Liver (tissue), 9 donors: Measurements from ENCODE around the gene ZMYM4. TPM values are rescaled to one million over a fixed set of nuclear protein-coding genes. Genes with fewer than 3 reads are reported as not detected.

ENCODE experiments used
- DNase-seq: peaks from one replicate; pipeline ENCODE4 v3.0.0-alpha.2; 2017; ENCODE audit warnings: low spot score
- H3K27ac ChIP-seq, 2 donors: one replicate each; pipeline ENCODE4 v1.7.0; 2013; ENCODE audit warnings: inconsistent platforms in 2 of 2, low read length in 2 of 2, control low read depth in 1 of 2, low read depth in 1 of 2, mild to moderate bottlenecking in 1 of 2
- H3K27me3 ChIP-seq, 4 donors: one replicate each; pipeline versions ENCODE4 v1.6.1 to v1.7.0; 2013; ENCODE audit warnings: low read length in 3 of 4, inconsistent platforms in 1 of 4, mild to moderate bottlenecking in 1 of 4, moderate library complexity in 1 of 4; ENCODE audit not compliant: control insufficient read depth in 4 of 4, insufficient read depth in 4 of 4
- H3K36me3 ChIP-seq, 4 donors: one replicate each; pipeline versions ENCODE4 v1.6.1 to v1.7.0; 2013; ENCODE audit warnings: low read length in 3 of 4, mild to moderate bottlenecking in 3 of 4, low read depth in 1 of 4, moderate library complexity in 1 of 4; ENCODE audit not compliant: control insufficient read depth in 4 of 4, insufficient read depth in 3 of 4
- H3K4me1 ChIP-seq, 4 donors: one replicate each; pipeline versions ENCODE4 v1.6.1 to v1.7.0; 2013; ENCODE audit warnings: low read length in 3 of 4, mild to moderate bottlenecking in 3 of 4, moderate library complexity in 1 of 4; ENCODE audit not compliant: control insufficient read depth in 4 of 4, insufficient read depth in 4 of 4
- H3K4me3 ChIP-seq, 3 donors: one replicate each; pipeline versions ENCODE4 v1.6.1 to v1.7.0; 2013; ENCODE audit warnings: low read length in 3 of 3, control low read depth in 1 of 3, low read depth in 1 of 3, mild to moderate bottlenecking in 1 of 3
- H3K9ac ChIP-seq, 2 donors: one replicate each; pipeline ENCODE4 v1.7.0; 2013; ENCODE audit warnings: low read length in 2 of 2, mild to moderate bottlenecking in 2 of 2, moderate library complexity in 2 of 2, control low read depth in 1 of 2, low read depth in 1 of 2
- H3K9me3 ChIP-seq, 4 donors: one replicate each; pipeline versions ENCODE4 v1.6.1 to v1.7.0; 2013; ENCODE audit warnings: low read length in 3 of 4; ENCODE audit not compliant: control insufficient read depth in 4 of 4
- CTCF ChIP-seq: fragments of 150-350 bp; IDR thresholded peaks from 2 replicates; pipeline ENCODE4 v1.5.1; 2017; ENCODE audit warnings: improper control_type of control experiment, low read depth, low read length; ENCODE audit not compliant: missing input control
- EGR1 ChIP-seq, 2 donors: IDR thresholded peaks; 2 replicates each; pipeline ENCODE4 v1.6.1; 2016 to 2018; ENCODE audit warnings: antibody characterized with exemption in 2 of 2, low read depth in 2 of 2
- FOXA1 ChIP-seq: IDR thresholded peaks from 2 replicates; pipeline ENCODE4 v1.6.1; 2016; ENCODE audit warnings: antibody characterized with exemption
- FOXA2 ChIP-seq: IDR thresholded peaks from 2 replicates; pipeline ENCODE4 v1.6.1; 2016; ENCODE audit warnings: antibody characterized with exemption
- GABPA ChIP-seq, 2 donors: IDR thresholded peaks in 1 of 2; conservative IDR thresholded peaks in 1 of 2; 2 replicates each; pipeline ENCODE4 v1.6.1; 2016; ENCODE audit warnings: antibody characterized with exemption in 2 of 2, mild to moderate bottlenecking in 1 of 2, moderate library complexity in 1 of 2
- HNF4G ChIP-seq: IDR thresholded peaks from 2 replicates; pipeline ENCODE4 v1.6.1; 2016; ENCODE audit warnings: antibody characterized with exemption
- NR2F2 ChIP-seq: IDR thresholded peaks from 2 replicates; pipeline ENCODE4 v1.6.1; 2016; ENCODE audit warnings: antibody characterized with exemption
- RAD21 ChIP-seq, 2 donors: IDR thresholded peaks; 2 replicates each; pipeline ENCODE4 v1.6.1; 2016; ENCODE audit warnings: antibody characterized with exemption in 2 of 2, mild to moderate bottlenecking in 2 of 2
- RXRA ChIP-seq, 2 donors: IDR thresholded peaks; 2 replicates each; pipeline ENCODE4 v1.6.1; 2017 to 2018; ENCODE audit warnings: antibody characterized with exemption in 2 of 2, mild to moderate bottlenecking in 1 of 2
- TAF1 ChIP-seq: conservative IDR thresholded peaks from 2 replicates; pipeline ENCODE4 v1.6.1; 2016; ENCODE audit warnings: antibody characterized with exemption, mild to moderate bottlenecking
- WGBS: extraction: QIAGEN DNeasy Blood & Tissue Kit; methylation state at CpG from one replicate; pipeline ENCODE4 v1.1.7; 2013; 5-methylcytosine and 5-hydroxymethylcytosine counted together
- polyA plus RNA-seq, 2 donors: library from polyadenylated mRNA; stranded (reverse) in 1 of 2; unstranded in 1 of 2; fragments of 200-250 nt in 1 of 2; fragments of >200 nt in 1 of 2; fragmentation: Nextera tagmentation in 1 of 2; extraction: Ambion mirVana in 1 of 2; gene quantifications; one replicate each; pipeline versions ENCODE4 v1.2.1 to v1.2.3, GENCODE V29; 2013 to 2015
- total RNA-seq, 2 donors: library from RNA; depleted of rRNA; stranded (reverse); fragments of >200 nt; gene quantifications; one replicate each; pipeline ENCODE4 v1.2.3, GENCODE V29; 2014
- TF ChIP-seq, protein P1 (sequence below): IDR thresholded peaks from 2 replicates; pipeline ENCODE4 v1.6.1; 2016; ENCODE audit warnings: antibody characterized with exemption
- TF ChIP-seq, protein P2 (sequence below): IDR thresholded peaks from 2 replicates; pipeline ENCODE4 v1.6.1; 2016; ENCODE audit warnings: antibody characterized with exemption
- donor health status: healthy.
- donor health status: healthy.
- donor health status: healthy.
- donor health status: healthy.
- donor health status: healthy.

The ZMYM4 gene
- total and polyA plus RNA-seq, 4 donors: 5.3 to 16.8 (median 10.5) TPM

DNA sequence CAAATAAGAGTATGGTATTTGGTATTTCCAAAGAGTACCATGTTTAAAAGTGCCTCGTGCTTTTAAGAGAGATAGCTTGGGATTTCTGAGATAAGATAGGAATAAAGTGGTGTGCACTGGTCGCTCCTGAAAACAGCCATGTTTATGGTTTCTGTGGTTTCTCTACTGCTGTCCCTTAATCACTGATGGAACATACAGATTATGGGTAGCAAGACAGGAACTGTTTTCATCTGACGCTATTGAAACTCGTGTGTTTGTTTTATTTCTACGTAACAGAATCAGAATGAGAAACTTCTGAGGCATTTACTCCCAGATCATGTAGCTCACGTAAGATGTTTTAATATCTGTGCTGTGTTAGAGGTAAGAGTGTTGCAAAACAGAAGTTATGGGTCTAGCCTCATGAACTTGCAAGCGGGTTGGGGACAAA is 162.7 kb downstream of the ZMYM4 start:
- Histone ChIP-seq H3K4me1 (no peaks in the 10 kb centered on the region), H3K27ac (no peak overlapping the region), H3K9me3 (no peaks in the 10 kb centered on the region), H3K27me3 (no peaks in the 10 kb centered on the region), H3K4me3 (no peak overlapping the region), H3K36me3 (peaks cover 0 to 39% (median 19%) of the 10 kb centered on the region in 4 donors), H3K9ac (no peak overlapping the region)
- 85% methylated on average over 7 of the region's 7 CpGs for WGBS
- no peak for DNase-seq
- TF ChIP-seq FOXA2 (no peak), GABPA (IDR thresholded peaks at IDR 0.05 in 1 of 2, conservative IDR thresholded peaks at IDR 0.05 in 1 of 2) (no peak), RXRA (IDR thresholded peaks at IDR 0.05) (no peak), NR2F2 (no peak), CTCF (no peak), FOXA1 (no peak)
- TF ChIP-seq, protein P1, sequence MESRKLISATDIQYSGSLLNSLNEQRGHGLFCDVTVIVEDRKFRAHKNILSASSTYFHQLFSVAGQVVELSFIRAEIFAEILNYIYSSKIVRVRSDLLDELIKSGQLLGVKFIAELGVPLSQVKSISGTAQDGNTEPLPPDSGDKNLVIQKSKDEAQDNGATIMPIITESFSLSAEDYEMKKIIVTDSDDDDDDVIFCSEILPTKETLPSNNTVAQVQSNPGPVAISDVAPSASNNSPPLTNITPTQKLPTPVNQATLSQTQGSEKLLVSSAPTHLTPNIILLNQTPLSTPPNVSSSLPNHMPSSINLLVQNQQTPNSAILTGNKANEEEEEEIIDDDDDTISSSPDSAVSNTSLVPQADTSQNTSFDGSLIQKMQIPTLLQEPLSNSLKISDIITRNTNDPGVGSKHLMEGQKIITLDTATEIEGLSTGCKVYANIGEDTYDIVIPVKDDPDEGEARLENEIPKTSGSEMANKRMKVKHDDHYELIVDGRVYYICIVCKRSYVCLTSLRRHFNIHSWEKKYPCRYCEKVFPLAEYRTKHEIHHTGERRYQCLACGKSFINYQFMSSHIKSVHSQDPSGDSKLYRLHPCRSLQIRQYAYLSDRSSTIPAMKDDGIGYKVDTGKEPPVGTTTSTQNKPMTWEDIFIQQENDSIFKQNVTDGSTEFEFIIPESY: no peak
- TF ChIP-seq, protein P2, sequence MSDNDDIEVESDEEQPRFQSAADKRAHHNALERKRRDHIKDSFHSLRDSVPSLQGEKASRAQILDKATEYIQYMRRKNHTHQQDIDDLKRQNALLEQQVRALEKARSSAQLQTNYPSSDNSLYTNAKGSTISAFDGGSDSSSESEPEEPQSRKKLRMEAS: no peak

- H3K9me3 ChIP-seq: no peaks in the 10 kb centered on the region
- no peaks in the 10 kb centered on the region for H3K27me3 ChIP-seq
- no peak overlapping the region for H3K9ac ChIP-seq
- H3K4me3 ChIP-seq: no peak overlapping the region
- no peak overlapping the region for H3K27ac ChIP-seq
- no peaks in the 10 kb centered on the region for H3K4me1 ChIP-seq
- 96% methylated on average over 10 of the region's 10 CpGs for WGBS
- no peak for DNase-seq
- no peak for TF ChIP-seq RXRA (IDR thresholded peaks at IDR 0.05)
- TF ChIP-seq GABPA (IDR thresholded peaks at IDR 0.05 in 1 of 2, conservative IDR thresholded peaks at IDR 0.05 in 1 of 2): no peak
- no peak for TF ChIP-seq TAF1
- TF ChIP-seq RAD21 (IDR thresholded peaks at IDR 0.05): no peak
- peaks cover 0 to 49% (median 25%) of the 10 kb centered on the region in 4 donors for H3K36me3 ChIP-seq
Measured at GRCh38 chr1:35432231-35432630, 163.7 kb downstream of the ZMYM4 start.

DNA sequence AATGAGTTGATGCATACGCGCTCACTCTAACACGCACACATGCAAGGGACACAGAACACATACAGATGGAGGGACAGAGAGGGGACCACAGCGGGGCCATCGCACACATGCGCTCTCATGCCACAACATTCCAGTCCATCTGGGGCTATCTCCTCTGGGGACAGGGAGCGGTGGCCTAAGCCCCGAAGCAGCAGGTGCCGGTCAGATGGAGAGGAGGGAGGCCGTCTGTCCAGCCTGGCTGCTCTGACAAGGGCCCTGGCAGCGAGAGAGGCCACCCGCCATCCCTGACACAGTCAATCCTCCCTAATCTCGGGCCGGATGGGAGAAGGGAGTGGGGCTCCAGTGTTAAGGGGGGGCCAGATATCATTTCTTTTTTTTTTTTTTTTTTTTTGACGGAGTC is 165.2 kb downstream of the ZMYM4 start:
- TF ChIP-seq EGR1 (IDR thresholded peaks at IDR 0.05; ENCODE audit: low read depth in 2 of 2) (no peak), RAD21 (IDR thresholded peaks at IDR 0.05) (no peak), NR2F2 (no peak), HNF4G (no peak)
- TF ChIP-seq, protein P2: no peak
- Histone ChIP-seq H3K36me3 (peaks cover 0 to 60% (median 33%) of the 10 kb centered on the region in 4 donors), H3K9me3 (no peaks in the 10 kb centered on the region), H3K9ac (no peak overlapping the region), H3K27me3 (no peaks in the 10 kb centered on the region), H3K27ac (no peak overlapping the region), H3K4me3 (no peak overlapping the region), H3K4me1 (no peaks in the 10 kb centered on the region)
- 97% methylated on average over 14 of the region's 15 CpGs for WGBS
- no peak for DNase-seq
